ENCODE data around the gene GALNT18.
A peak's percentile ranks its signal among the peaks of the same experiment; 100 is the strongest.

Gene GALNT18

DNA sequence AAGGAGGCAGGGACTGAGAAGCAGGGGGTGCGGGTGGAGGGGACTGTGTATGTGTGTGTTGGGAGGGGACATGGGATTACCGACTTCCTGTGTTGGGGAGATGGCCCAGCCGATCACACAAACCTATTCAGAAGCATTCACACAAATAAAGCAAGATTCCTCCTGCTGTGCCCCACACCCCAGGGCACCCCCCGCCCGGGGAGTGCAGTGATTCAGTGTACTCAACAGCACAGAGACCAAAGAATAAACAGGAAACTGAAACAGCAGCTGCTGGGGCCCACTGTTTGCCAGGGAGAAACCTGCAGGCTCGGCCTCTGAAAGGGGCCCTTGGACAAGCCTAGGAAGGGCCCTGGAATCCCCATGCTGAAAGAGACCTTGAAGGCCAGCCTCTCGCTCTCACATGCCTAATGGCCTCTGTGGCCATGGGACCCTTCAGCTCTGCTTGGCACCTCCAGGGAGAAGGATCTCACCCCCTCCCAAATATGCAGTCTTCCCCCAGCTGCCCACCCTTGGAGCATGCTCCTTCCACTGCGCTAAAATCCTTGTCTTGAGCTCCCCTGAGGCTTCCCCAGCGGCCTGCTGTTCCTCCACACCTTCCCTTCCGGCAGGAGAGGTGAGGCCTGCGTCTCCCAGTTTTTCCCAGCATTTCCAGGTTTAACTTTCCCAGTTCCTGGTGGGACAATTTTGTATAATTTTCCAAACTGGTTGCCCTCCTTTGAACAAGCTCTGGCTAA is 341.7 kb downstream of the GALNT18 start:
- TF ChIP-seq, protein P1, sequence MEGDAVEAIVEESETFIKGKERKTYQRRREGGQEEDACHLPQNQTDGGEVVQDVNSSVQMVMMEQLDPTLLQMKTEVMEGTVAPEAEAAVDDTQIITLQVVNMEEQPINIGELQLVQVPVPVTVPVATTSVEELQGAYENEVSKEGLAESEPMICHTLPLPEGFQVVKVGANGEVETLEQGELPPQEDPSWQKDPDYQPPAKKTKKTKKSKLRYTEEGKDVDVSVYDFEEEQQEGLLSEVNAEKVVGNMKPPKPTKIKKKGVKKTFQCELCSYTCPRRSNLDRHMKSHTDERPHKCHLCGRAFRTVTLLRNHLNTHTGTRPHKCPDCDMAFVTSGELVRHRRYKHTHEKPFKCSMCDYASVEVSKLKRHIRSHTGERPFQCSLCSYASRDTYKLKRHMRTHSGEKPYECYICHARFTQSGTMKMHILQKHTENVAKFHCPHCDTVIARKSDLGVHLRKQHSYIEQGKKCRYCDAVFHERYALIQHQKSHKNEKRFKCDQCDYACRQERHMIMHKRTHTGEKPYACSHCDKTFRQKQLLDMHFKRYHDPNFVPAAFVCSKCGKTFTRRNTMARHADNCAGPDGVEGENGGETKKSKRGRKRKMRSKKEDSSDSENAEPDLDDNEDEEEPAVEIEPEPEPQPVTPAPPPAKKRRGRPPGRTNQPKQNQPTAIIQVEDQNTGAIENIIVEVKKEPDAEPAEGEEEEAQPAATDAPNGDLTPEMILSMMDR (IDR thresholded peaks at IDR 0.05; ENCODE audit: low read depth, low read length): no peak
- no peak for DNase-seq (ENCODE audit: extremely low read depth, low read depth)

DNA sequence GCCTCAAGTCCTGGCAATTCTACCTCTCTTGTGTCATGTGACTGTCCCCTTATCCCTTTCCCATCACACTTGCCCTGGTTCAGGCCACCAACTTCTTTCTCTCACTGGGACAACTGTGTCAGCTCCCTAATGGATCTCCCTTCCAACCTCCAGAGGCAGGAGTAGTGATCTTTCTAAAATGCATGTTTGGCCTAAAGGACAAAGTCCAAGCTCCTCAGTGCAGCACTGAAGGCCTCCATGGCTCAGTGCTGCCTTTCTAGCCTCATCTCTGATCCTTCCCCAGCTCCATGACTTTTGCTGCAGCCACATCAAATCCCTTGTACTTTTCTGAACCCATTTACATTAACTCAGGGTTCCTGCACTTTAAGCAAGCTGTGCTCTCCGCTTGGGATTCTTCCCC is 349.6 kb downstream of the GALNT18 start:
- no peak for DNase-seq (ENCODE audit: extremely low read depth, low read depth)
- TF ChIP-seq, protein P1 (IDR thresholded peaks at IDR 0.05; ENCODE audit: low read depth, low read length): no peak

DNA sequence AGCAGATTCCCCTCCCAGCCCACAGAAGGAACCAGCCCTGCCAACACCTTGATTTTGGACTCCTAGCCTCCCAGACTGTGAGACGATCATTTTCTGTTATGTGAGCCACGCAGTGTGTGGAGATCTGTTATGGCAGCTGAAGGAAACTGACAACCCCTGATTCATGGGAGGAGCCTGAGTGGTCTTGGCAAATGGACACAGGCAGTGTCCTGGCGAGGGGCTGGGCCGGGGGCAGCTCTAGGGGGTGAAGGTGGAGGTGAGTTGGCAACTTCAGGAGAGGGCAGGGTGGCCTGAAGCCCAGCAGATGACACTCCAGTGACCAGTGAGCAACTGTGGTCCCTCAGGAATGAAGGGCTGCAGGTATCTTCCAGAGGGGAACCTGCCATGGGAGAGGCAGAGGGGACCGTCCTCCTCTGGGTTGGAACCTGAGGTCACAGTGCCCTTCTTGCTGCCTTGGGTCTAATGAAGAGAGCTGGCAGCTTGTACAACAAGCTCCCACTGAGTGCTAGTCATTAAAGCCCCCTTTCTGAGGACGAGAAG is 351.5 kb downstream of the GALNT18 start:
- no peak for DNase-seq (ENCODE audit: extremely low read depth, low read depth)

DNA sequence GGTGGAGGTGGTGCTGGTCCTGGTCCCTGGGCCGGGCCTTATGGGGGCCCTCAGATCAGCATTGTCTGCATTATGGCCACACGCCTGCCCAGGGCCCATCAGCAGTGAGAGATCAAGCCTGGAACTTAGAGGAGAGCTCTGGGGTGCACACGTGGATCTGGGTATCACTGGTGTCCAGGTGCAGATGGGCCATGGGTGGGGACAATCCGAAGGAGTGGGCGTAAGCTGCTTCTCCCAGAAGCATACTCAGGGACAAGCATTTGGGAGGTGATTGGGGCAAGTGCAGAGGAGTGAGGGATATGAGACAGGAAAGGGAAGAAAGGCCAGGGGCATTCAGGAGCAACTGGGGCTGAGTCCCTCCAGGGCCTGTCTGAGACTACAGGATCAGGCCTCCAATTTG is 353.1 kb downstream of the GALNT18 start:
- DNase-seq (ENCODE audit: extremely low read depth, low read depth): no peak
- TF ChIP-seq, protein P1 (IDR thresholded peaks at IDR 0.05; ENCODE audit: low read depth, low read length): no peak

More for the DNA sequence above, 351.5 kb downstream of the GALNT18 start:
- TF ChIP-seq, protein P1 (IDR thresholded peaks at IDR 0.05; ENCODE audit: low read depth, low read length): no peak

DNA sequence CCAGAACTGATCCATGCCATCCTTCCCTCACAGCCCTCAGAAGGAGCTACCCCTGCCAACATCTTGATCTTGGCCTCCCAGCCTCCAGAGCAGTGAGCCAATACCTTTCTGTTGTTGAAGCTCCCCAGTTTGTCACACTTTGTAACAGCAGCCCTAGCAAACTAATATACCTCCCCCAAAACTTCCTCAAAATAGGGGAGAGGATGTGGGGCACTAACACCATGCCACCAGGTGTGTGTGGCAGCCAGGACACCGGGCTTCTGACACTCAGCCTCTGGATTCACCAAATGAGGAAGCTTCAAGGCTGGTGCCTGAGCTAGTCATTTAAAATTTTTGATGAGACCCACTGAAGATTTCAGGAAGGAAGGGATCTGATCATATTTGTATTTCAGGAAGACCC is 353.7 kb downstream of the GALNT18 start:
- TF ChIP-seq, protein P1 (IDR thresholded peaks at IDR 0.05; ENCODE audit: low read depth, low read length): no peak
- DNase-seq (ENCODE audit: extremely low read depth, low read depth): no peak

DNA sequence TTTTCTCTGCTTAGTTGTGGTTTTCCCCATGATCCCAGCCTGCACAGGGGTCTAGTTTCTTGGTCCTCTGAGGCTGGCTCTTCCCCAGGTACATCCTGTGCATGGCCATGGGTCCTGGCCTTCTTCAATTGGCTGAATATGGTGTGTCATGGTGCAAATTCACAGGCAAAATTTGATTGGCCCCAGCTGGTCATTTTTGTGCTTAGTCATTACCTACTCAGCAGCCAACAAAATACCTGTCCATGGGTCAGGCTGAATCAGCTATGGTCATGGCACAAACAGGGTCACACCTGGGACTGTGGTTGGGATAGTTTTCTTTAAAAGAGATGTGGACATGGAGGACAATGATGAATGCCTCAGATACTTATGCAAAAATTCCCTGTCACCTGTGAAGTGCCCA is 354.5 kb downstream of the GALNT18 start:
- TF ChIP-seq, protein P1 (IDR thresholded peaks at IDR 0.05; ENCODE audit: low read depth, low read length): no peak
- no peak for DNase-seq (ENCODE audit: extremely low read depth, low read depth)

DNA sequence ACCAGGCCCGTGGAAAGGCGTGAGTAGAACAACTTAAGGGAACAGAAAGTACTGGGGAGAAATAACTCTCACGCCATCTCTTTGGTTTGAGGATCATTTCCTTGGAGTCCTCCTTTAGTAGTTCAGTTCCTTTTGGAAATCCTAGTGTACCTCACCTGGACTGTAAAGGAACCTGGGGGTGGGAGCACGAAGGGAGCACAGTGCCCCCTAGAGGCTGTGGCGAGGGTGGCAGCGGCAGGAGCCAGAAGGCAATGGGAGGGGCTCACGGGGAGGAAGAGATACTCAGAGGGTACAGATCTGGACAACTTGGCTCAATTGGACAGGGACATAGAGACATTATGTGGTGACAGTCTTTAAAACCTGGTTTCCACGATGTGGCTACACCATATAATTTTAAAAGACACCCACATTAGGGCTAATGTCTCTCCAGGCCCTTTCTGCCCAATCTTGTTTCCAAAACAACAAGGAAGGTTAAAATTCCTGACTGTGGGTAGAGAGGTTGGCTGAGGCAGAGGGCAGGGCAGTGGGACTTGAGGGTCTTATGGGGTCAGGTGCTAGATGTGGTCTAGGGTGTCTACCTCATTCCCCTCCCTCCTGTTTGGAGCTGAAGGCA is 355.7 kb downstream of the GALNT18 start:
- DNase-seq (ENCODE audit: extremely low read depth, low read depth): no peak
- TF ChIP-seq, protein P1 (IDR thresholded peaks at IDR 0.05; ENCODE audit: low read depth, low read length): peak; percentile 66

Measured in AG09319 (cell line).